ENCODE data around the gene POLR3K.

DNA sequence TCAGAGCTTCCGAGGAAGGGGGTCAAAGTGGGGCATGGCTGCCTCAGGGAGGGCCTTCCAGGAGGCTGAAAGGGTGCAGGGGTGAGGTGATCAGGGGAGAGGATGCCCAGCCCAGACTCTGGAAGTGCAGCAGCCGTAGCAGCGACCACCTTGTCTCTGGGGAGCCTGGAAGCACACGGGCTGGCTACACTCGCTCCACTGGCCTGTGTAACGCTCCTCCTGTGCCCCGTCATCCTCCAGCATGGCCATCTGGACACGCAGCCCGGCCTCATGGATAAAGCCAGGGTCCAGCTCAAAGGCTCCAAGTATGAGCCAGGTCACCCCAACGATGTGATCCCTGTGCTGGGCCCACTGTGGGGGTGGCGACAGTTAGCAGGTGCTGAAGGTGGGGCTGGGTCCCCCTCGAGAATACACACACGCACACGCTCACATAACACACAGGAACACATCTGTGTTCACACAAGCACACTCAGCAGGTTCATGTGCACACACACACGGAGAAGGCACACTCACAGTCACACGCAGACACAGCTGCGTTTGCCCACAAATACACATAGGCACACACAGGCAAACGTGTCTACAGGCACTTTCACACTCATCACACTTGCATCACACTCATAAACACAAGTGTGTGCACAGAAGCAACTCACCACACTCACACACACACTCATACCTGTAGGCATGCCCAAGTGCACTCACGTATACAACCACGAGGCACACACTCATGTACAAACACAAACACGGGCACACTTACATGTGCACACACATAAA, 19.3 kb downstream of the POLR3K start:
- TF ChIP-seq CBX2 (IDR thresholded peaks at IDR 0.05; ENCODE audit: borderline replicate concordance, low read depth) (no peak), BHLHE40 (IDR thresholded peaks at IDR 0.05; ENCODE audit: low read depth, low read length) (no peak), NFE2L2 (conservative IDR thresholded peaks at IDR 0.05; ENCODE audit: low read length) (no peak), CTCF (IDR thresholded peaks at IDR 0.05) (no peak), POLR2A (IDR thresholded peaks at IDR 0.05; ENCODE audit: low read length) (no peak), CEBPB (IDR thresholded peaks at IDR 0.05) (no peak), KDM5A (IDR thresholded peaks at IDR 0.05) (no peak), CHD4 (IDR thresholded peaks at IDR 0.05; ENCODE audit: borderline replicate concordance) (no peak)
- TF ChIP-seq, protein P1, sequence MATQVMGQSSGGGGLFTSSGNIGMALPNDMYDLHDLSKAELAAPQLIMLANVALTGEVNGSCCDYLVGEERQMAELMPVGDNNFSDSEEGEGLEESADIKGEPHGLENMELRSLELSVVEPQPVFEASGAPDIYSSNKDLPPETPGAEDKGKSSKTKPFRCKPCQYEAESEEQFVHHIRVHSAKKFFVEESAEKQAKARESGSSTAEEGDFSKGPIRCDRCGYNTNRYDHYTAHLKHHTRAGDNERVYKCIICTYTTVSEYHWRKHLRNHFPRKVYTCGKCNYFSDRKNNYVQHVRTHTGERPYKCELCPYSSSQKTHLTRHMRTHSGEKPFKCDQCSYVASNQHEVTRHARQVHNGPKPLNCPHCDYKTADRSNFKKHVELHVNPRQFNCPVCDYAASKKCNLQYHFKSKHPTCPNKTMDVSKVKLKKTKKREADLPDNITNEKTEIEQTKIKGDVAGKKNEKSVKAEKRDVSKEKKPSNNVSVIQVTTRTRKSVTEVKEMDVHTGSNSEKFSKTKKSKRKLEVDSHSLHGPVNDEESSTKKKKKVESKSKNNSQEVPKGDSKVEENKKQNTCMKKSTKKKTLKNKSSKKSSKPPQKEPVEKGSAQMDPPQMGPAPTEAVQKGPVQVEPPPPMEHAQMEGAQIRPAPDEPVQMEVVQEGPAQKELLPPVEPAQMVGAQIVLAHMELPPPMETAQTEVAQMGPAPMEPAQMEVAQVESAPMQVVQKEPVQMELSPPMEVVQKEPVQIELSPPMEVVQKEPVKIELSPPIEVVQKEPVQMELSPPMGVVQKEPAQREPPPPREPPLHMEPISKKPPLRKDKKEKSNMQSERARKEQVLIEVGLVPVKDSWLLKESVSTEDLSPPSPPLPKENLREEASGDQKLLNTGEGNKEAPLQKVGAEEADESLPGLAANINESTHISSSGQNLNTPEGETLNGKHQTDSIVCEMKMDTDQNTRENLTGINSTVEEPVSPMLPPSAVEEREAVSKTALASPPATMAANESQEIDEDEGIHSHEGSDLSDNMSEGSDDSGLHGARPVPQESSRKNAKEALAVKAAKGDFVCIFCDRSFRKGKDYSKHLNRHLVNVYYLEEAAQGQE (IDR thresholded peaks at IDR 0.05), result no peak
